Left forelimb (tissue), 1 donor: Measurements from ENCODE around the gene DTL.

ENCODE experiments used
- DNase-seq: peaks from one replicate; pipeline ENCODE4 v3.0.0-alpha.2; 2018; ENCODE audit warnings: low spot score

The DTL gene

GRCh38 chr1:212129781-212130180 lies 94.2 kb downstream of the DTL start:
- DNase-seq: no peak

DNA sequence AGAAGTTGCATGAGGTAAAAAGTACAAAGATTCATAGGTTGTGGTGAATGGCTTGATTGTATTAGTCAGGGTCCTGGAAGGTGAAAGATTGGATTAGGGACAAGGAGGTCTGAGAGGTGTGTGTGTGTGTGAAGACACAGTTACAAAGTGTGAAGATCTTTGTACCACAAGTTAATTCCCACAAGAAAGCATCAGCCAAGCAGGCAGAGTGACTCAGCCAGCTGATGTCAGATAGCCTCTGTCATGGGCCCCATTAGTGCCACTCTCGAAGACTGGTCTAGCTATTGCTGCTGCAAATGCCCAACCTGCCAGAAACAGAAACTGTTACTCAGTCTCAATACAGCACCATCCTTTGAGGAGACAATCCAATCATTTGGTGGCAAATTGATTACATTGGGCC lies 96.5 kb downstream of the DTL start:
- no peak for DNase-seq

DNA sequence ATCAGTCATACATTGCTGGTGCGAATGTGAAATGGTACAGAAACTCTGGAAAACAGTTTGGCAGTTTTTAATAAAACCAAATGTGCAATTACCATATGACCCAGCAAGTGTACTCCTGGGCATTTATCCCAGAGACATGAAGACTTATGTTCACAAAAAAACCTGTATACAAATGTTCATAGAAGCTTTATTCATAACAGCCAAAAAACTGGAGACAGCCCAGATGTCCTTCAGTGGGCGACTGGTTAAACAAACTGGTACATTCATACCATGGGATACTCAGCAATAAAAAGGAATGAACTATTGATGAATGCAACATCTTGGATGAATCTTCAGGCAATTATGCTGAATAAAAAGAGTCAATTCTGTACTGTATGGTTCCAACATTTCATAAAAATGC lies 97.8 kb downstream of the DTL start:
- no peak for DNase-seq

GRCh38 chr1:212135166-212135565 lies 99.6 kb downstream of the DTL start:
- no peak for DNase-seq

- DNase-seq: no peak
Observed at GRCh38 chr1:212137854-212138253, 102.3 kb downstream of the DTL start.

- no peak for DNase-seq
Observed at GRCh38 chr1:212138457-212138856, 102.9 kb downstream of the DTL start.

- no peak for DNase-seq
Observed at GRCh38 chr1:212139526-212140135, 104.1 kb downstream of the DTL start.

GRCh38 chr1:212141404-212141803 lies 105.9 kb downstream of the DTL start:
- no peak for DNase-seq

DNA sequence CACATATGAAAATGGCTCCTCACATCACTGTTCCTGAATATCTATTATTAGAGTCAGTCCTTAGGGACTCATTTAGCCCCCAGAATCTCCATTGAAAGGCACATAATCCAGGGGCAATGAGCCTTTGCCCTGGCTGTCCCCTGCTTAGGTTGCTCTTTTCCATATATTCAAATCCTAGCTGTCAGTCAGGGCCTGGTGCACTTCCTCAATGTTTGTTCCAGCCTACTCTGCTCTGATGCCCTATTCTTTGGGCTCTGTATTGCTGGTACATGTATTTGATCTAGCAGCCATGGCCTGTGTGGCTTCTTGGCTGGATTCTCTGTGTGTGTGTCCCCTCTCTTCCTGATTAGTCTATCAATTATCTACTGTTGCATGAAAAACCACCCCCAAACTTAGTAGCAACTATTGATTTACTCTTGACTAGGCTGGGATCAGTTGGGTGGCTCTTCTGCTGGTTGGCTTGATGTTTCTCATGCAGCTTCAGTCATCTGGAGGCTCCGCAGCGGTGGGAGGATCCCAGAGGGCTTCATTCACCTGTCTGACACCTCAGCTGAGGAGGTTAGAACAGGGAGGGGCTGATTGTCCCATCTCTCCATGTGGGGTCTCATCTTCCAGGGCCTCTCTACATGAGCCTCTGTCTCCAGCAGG lies 107.5 kb downstream of the DTL start:
- DNase-seq: no peak

DNA sequence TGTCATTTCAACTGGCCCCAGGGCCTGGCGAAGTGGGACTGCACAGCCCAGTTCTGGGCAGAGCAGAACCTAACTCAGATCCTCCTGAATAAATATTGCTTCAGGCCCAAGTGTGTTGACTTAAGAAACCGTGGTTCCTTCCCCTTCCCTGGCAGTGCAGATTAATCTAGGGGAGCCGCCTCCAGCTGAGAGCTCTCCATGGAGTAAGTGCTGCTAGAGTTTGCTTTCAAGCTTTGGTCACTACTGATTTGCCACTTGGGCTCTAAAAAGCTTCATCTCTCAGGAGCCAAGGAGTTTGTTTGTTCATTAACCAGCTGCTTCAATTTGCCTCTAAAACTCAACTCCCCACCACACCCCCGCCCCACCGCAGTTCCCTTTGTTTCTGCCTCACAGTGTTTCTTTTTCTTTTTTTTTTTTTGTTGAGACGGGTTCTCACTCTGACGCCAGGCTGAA lies 112.1 kb downstream of the DTL start:
- DNase-seq: no peak

GRCh38 chr1:212149566-212149965 lies 114.0 kb downstream of the DTL start:
- no peak for DNase-seq

GRCh38 chr1:212152308-212152693 lies 116.8 kb downstream of the DTL start:
- DNase-seq: no peak

DNA sequence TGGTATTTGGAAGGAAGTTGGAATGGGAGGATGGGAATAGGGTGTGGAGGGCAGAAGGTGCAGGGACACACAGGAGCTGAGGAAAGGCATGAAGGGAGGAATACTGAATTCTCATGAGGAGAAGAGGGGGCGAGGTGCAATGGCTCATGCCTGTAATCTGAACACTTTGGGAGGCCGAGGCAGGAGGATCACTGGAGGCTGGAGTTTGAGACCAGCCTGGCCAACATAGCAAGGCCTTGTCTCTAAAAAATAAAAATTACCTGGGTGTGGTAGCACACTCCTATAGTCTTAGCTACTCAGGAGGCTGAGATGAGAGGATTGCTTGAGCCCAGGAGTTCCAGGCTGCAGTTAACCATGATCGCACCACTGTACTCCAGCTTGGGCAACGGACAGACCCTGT lies 117.3 kb downstream of the DTL start:
- no peak for DNase-seq

DNA sequence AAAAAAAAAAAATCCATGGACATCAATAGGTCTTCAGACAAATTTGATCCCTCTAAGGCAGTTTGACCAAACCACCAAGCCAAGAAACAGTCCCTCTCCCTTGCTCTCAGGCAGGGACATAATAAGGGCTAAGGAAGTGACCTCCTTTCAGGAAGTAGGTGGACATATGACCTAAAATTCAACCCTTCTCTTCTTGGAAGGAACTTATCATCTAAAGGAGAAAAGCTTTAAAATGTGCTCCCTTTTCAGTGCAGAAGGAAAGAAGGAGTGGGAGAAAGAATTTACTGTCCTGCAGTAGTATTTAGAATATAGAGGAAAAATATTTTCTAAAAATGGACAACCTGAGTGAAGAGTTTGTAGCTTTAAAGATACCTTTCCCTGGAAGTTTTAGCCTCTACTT lies 118.1 kb downstream of the DTL start:
- no peak for DNase-seq
